Endothelial cell of umbilical vein (primary cell): ENCODE measurements around the gene AMD1. TPM values are rescaled to one million over a fixed set of nuclear protein-coding genes. Genes with fewer than 3 reads are reported as not detected.

ENCODE experiments used
- BruUV-seq: library from RNA; stranded (reverse); fragments of 400-500 nt; replicated peaks from 2 replicates; lab custom pipeline; 2021; lab: Mats Ljungman, UMichigan
- CTCF ChIA-PET: fragments of 300-600, 350-600 bp; sonication (Branson Sonifier 250); formaldehyde crosslinking; loops from one replicate; lab custom pipeline; 2021; ENCODE audit warnings: antibody characterized with exemption, inconsistent platforms; lab: Charles Lee
- POLR2A ChIA-PET: fragments of 300-600, 350-600 bp; sonication (Branson Sonifier 250); formaldehyde crosslinking; loops from one replicate; lab custom pipeline; 2021; ENCODE audit warnings: antibody characterized with exemption, inconsistent platforms; lab: Charles Lee
- DNase-seq: peaks from one replicate; pipeline ENCODE4 v3.0.0-alpha.2; 2011; ENCODE audit warnings: low read depth, low spot score
- FAIRE-seq: peaks from 2 replicates; lab custom pipeline; 2011; peaks lifted over from hg19 to GRCh38; lab: Jason Lieb, UNC
- H2AFZ ChIP-seq: 2 replicates; pipeline ENCODE4 v1.6.0; 2012; ENCODE audit warnings: low read depth, low read length, control low read depth, inconsistent platforms
- H3K27ac ChIP-seq: 2 replicates; pipeline ENCODE4 v1.5.1; 2011; ENCODE audit warnings: low read depth, mild to moderate bottlenecking, control low read depth, low read length, moderate library complexity; ENCODE audit not compliant: insufficient read depth
- H3K27me3 ChIP-seq, 2 experiments: 2 replicates each; pipeline versions ENCODE4 v1.6.0 to v1.6.1; 2011; ENCODE audit warnings: low read length in 2 of 2, mixed read lengths in 1 of 2; ENCODE audit not compliant: control insufficient read depth in 2 of 2, insufficient read depth in 2 of 2
- H3K36me3 ChIP-seq, 2 experiments: 2 replicates in 1 of 2; 3 replicates in 1 of 2; pipeline ENCODE4 v1.5.1; 2011; ENCODE audit warnings: low read length in 2 of 2, mild to moderate bottlenecking in 1 of 2, moderate library complexity in 1 of 2; ENCODE audit not compliant: control insufficient read depth in 2 of 2, insufficient read depth in 2 of 2; ENCODE audit errors: extremely low read depth in 1 of 2
- H3K4me1 ChIP-seq: 3 replicates; pipeline ENCODE4 v1.5.1; 2011; ENCODE audit warnings: mild to moderate bottlenecking, low read length; ENCODE audit not compliant: control insufficient read depth, insufficient read depth; ENCODE audit errors: extremely low read depth
- H3K4me2 ChIP-seq: 2 replicates; pipeline ENCODE4 v1.6.1; 2011; ENCODE audit warnings: low read length, control low read depth, mixed read lengths; ENCODE audit not compliant: insufficient read depth
- H3K4me3 ChIP-seq, 3 experiments: fragments of 200-600 bp in 1 of 3; sonication (generic), shearing (Covaris generic) in 1 of 3; replicated peaks in 1 of 3; 2 replicates each; pipeline ENCODE4 v1.5.1; 2011 to 2016; ENCODE audit warnings: control low read depth in 3 of 3, low read length in 3 of 3, mild to moderate bottlenecking in 2 of 3, inconsistent platforms in 1 of 3, low read depth in 1 of 3, moderate library complexity in 1 of 3; ENCODE audit not compliant: insufficient read depth in 1 of 3
- H3K79me2 ChIP-seq: 2 replicates; pipeline ENCODE4 v1.6.0; 2012; ENCODE audit warnings: low read length, inconsistent platforms; ENCODE audit not compliant: control insufficient read depth, insufficient read depth
- H3K9ac ChIP-seq: replicated peaks from 2 replicates; pipeline ENCODE3; 2011; ENCODE audit warnings: low read length, control low read depth; ENCODE audit not compliant: insufficient read depth; ENCODE audit errors: extremely low read depth
- H3K9me1 ChIP-seq: replicated peaks from 3 replicates; pipeline ENCODE4 v1.6.0; 2011; ENCODE audit warnings: mild to moderate bottlenecking, low read length; ENCODE audit not compliant: control insufficient read depth, insufficient read depth; ENCODE audit errors: extremely low read depth
- H3K9me3 ChIP-seq: replicated peaks from 2 replicates; pipeline ENCODE4 v1.5.1; 2012; ENCODE audit warnings: low read length, inconsistent platforms; ENCODE audit not compliant: control insufficient read depth, insufficient read depth
- H4K20me1 ChIP-seq: replicated peaks from 2 replicates; pipeline ENCODE3; 2011; ENCODE audit warnings: mild to moderate bottlenecking, low read length; ENCODE audit not compliant: control insufficient read depth, insufficient read depth; ENCODE audit errors: extremely low read depth
- EZH2 ChIP-seq: IDR thresholded peaks from 2 replicates; pipeline ENCODE4 v1.6.1; 2012; ENCODE audit warnings: borderline replicate concordance, low read depth, mild to moderate bottlenecking, moderate library complexity, low read length, inconsistent platforms; ENCODE audit not compliant: severe bottlenecking
- FOS ChIP-seq: IDR thresholded peaks from 2 replicates; pipeline ENCODE4 v1.6.1; 2011; ENCODE audit warnings: mild to moderate bottlenecking, low read length, moderate library complexity, borderline replicate concordance; ENCODE audit not compliant: insufficient read depth
- GATA2 ChIP-seq: IDR thresholded peaks from 2 replicates; pipeline ENCODE4 v1.7.0; 2011; ENCODE audit warnings: low read depth, mild to moderate bottlenecking, moderate library complexity, mixed read lengths, low read length; ENCODE audit not compliant: insufficient read length, insufficient read depth
- JUN ChIP-seq: IDR thresholded peaks from 2 replicates; pipeline ENCODE4 v1.6.1; 2011; ENCODE audit warnings: borderline replicate concordance, low read depth; ENCODE audit not compliant: insufficient read length, insufficient read depth
- MYC ChIP-seq: IDR thresholded peaks from one replicate; pipeline ENCODE4 v1.6.1; 2011; ENCODE audit warnings: mild to moderate bottlenecking, low read depth, low read length
- POLR2A ChIP-seq: IDR thresholded peaks from 2 replicates; pipeline ENCODE4 v1.6.1; 2012; ENCODE audit warnings: low read depth, mild to moderate bottlenecking, control low read depth, low read length
- POLR2AphosphoS5 ChIP-seq: IDR thresholded peaks from 2 replicates; pipeline ENCODE4 v1.6.1; 2012; ENCODE audit warnings: low read depth, mild to moderate bottlenecking, control low read depth, low read length, moderate library complexity; ENCODE audit not compliant: insufficient read depth
- dilution Hi-C: fragments of 300-500 bp; cut with MboI; formaldehyde crosslinking; loops from one replicate; pipeline ENCODE4 v1.15.0; 2019; ENCODE audit warnings: low sequenced_read_pairs; ENCODE audit not compliant: extremely low pct_ligation_motif_present
- intact Hi-C: fragments of 100-400 bp; cut with micrococcal nuclease; formaldehyde crosslinking; loops from one replicate; pipeline ENCODE4 v1.10.0; 2022
- polyA plus RNA-seq, 4 experiments: library from polyadenylated mRNA; depleted of rRNA in 3 of 4; stranded (reverse) in 3 of 4; unstranded in 1 of 4; fragments of >200 nt; gene quantifications; 2 replicates each; pipeline versions ENCODE4 v1.2.1 to v1.2.3, GENCODE V29; 2011 to 2012; ENCODE audit warnings: missing spikeins in 1 of 4
- total RNA-seq: library from RNA; stranded (reverse); gene quantifications from 2 replicates; pipeline ENCODE4 v1.2.3, GENCODE V29; 2021
- TF ChIP-seq, protein P1 (sequence below), 2 donors: IDR thresholded peaks; 1 replicate in 1 of 2; 2 replicates in 1 of 2; pipeline ENCODE4 v1.5.1; 2011; ENCODE audit warnings: low read length in 2 of 2, mild to moderate bottlenecking in 2 of 2, moderate library complexity in 2 of 2, control low read depth in 1 of 2, inconsistent platforms in 1 of 2, low read depth in 1 of 2; ENCODE audit not compliant: insufficient read depth in 1 of 2; ENCODE audit errors: extremely low read depth in 1 of 2
- TF ChIP-seq, protein P2 (sequence below): IDR thresholded peaks from 2 replicates; pipeline ENCODE4 v1.6.1; 2011; ENCODE audit not compliant: insufficient read depth, insufficient read length

AMD1 gene
- total and polyA plus RNA-seq, 2 donors (not counting 3 experiments of a cell fraction or from before 2014, with no cell fraction given) = 13.1 to 48.2 TPM

DNA sequence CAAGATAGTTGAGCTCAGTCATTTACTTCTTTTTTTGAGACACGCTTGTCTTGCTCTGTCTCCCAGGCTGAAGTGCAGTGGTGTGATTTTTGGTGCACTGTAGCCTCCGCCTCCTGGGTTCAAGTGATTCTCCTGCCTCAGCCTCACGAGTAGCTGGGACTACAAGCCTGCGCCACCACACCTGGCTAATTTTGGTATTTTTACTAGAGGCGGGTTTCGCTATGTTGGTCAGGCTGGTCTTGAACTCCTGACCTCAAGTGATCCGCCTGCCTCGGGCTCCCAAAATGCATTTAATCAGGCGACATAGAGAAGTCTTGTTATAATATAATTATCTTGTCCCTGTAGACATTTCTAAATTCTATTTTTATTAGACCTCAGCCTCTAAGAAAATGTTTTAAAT lies 6.1 kb downstream of the AMD1 start:
- no peak overlapping the region for H3K27ac ChIP-seq
- no TSS peak for BruUV-seq
- no peaks in the 10 kb centered on the region for H3K36me3 ChIP-seq
- no peak overlapping the region for H3K4me2 ChIP-seq
- H2AFZ ChIP-seq = no peak overlapping the region
- H4K20me1 ChIP-seq = peaks cover 21% of the 10 kb centered on the region
- intact Hi-C loops (no loop called here), dilution Hi-C loops (no loop called here)
- H3K79me2 ChIP-seq = peaks cover 100% of the 10 kb centered on the region
- no peak for DNase-seq
- TF ChIP-seq GATA2 = no peak
- H3K9me1 ChIP-seq = no peaks in the 10 kb centered on the region
- ChIA-PET POLR2A (no interaction called here), CTCF (interaction anchor here (2.3 kb wide), 1 partner anchor 353 kb away, joined by 9 read pairs; no protein-coding TSS in a partner anchor)
- H3K4me3 ChIP-seq = no peak overlapping the region
- FAIRE-seq = no peak
- no peaks in the 10 kb centered on the region for H3K9me3 ChIP-seq
- peaks cover 37% of the 10 kb centered on the region for H3K4me1 ChIP-seq
- H3K27me3 ChIP-seq = no peaks in the 10 kb centered on the region
- H3K9ac ChIP-seq = no peak overlapping the region

DNA sequence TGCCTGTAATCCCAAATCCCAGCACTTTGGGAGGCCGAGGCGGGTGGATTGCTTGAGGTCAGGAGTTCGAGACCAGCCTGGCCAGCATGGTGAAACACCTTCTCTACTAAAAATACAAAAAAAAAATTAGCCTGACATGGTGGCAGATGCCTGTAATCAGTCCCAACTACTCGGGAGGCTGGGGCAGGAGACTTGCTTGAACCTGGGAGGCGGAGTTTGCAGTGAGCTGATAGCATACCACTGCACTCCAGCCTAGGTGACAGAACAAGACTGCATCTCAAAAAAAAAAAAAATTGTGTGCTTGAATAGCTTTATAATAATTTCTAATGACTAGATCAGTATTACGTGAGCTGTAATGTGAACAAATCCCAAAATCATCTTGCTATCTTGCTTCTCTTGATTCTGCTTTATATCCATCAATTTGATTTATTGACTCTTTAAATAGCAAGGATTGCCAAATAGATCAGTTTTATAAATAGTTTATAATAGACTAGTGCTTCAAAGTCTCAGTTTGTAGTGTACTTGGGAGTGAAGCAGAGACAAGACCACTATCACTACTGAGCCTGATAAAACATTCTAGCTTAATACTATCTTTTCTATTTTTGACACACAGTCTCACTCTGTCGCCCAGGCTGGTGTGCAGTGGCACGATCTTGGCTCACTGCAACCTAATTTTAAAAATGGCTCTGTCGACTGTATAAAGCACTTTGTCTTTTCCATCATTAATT lies 7.1 kb downstream of the AMD1 start:
- no TSS peak for BruUV-seq
- Histone ChIP-seq H3K4me2 (no peak overlapping the region), H3K27me3 (no peaks in the 10 kb centered on the region), H3K9me3 (no peaks in the 10 kb centered on the region), H3K9me1 (no peaks in the 10 kb centered on the region), H3K4me1 (peaks cover 33% of the 10 kb centered on the region), H3K79me2 (peaks cover 100% of the 10 kb centered on the region), H3K36me3 (no peaks in the 10 kb centered on the region), H3K9ac (no peak overlapping the region), H2AFZ (no peak overlapping the region), H3K4me3 (no peak overlapping the region), H3K27ac (no peak overlapping the region), H4K20me1 (peaks cover 22% of the 10 kb centered on the region)
- POLR2A ChIA-PET = no interaction called here
- CTCF ChIA-PET = interaction anchor here (1.0 to 1.4 kb wide), 3 partner anchors 8 to 353 kb away, joined by 3 to 5 read pairs (median 4); no protein-coding TSS in a partner anchor
- dilution Hi-C loops (no loop called here), intact Hi-C loops (no loop called here)
- TF ChIP-seq GATA2 (no peak), EZH2 (no peak), POLR2A (no peak), MYC (no peak), POLR2AphosphoS5 (no peak), JUN (no peak), FOS (no peak)
- TF ChIP-seq, protein P1, sequence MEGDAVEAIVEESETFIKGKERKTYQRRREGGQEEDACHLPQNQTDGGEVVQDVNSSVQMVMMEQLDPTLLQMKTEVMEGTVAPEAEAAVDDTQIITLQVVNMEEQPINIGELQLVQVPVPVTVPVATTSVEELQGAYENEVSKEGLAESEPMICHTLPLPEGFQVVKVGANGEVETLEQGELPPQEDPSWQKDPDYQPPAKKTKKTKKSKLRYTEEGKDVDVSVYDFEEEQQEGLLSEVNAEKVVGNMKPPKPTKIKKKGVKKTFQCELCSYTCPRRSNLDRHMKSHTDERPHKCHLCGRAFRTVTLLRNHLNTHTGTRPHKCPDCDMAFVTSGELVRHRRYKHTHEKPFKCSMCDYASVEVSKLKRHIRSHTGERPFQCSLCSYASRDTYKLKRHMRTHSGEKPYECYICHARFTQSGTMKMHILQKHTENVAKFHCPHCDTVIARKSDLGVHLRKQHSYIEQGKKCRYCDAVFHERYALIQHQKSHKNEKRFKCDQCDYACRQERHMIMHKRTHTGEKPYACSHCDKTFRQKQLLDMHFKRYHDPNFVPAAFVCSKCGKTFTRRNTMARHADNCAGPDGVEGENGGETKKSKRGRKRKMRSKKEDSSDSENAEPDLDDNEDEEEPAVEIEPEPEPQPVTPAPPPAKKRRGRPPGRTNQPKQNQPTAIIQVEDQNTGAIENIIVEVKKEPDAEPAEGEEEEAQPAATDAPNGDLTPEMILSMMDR (IDR thresholded peaks at IDR 0.05; ENCODE audit: extremely low read depth in 1 of 2, insufficient read depth in 1 of 2, low read depth in 1 of 2, low read length in 2 of 2) = no peak
- TF ChIP-seq, protein P2, sequence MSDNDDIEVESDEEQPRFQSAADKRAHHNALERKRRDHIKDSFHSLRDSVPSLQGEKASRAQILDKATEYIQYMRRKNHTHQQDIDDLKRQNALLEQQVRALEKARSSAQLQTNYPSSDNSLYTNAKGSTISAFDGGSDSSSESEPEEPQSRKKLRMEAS = no peak
- no peak for DNase-seq
- no peak for FAIRE-seq
